IMR-90 (cell line): ENCODE data around the gene RPL14. TPM values are rescaled to one million over a fixed set of nuclear protein-coding genes. Genes with fewer than 3 reads are reported as not detected.

Experiments
- ATAC-seq: fragments of 200-7000 bp; cut with Tn5 transposase; 2 replicates; pipeline ENCODE4 v1.9.1; 2020; ENCODE audit warnings: low read depth, mild to moderate bottlenecking, moderate library complexity
- BruUV-seq: library from RNA; stranded (reverse); fragments of 400-500 nt; replicated peaks from 2 replicates; lab custom pipeline; 2021; lab: Mats Ljungman, UMichigan
- CTCF ChIA-PET: fragments of 300-600 bp; formaldehyde crosslinking; extraction: SDS; loops from one replicate; lab custom pipeline; 2021; ENCODE audit warnings: antibody characterized with exemption; lab: Yijun Ruan, JAX
- POLR2A ChIA-PET: fragments of 300-600 bp; sonication (Branson Sonifier 250); formaldehyde crosslinking; loops from one replicate; lab custom pipeline; 2022; ENCODE audit warnings: antibody characterized with exemption; ENCODE audit not compliant: unreplicated experiment; lab: Charles Lee
- DNase-seq: peaks from one replicate; pipeline ENCODE4 v3.0.0; 2013
- H2AFZ ChIP-seq: replicated peaks from 2 replicates; pipeline ENCODE3; 2013; ENCODE audit warnings: low read length, mild to moderate bottlenecking; ENCODE audit not compliant: poor library complexity
- H2AK5ac ChIP-seq: 2 replicates; pipeline ENCODE4 v1.6.1; 2013; ENCODE audit warnings: low read depth, low read length, inconsistent platforms
- H2AK9ac ChIP-seq: replicated peaks from 2 replicates; pipeline ENCODE3; 2013; ENCODE audit warnings: mild to moderate bottlenecking, low read depth, low read length, moderate library complexity; ENCODE audit not compliant: poor library complexity
- H2BK120ac ChIP-seq: 2 replicates; pipeline ENCODE4 v1.6.1; 2013; ENCODE audit warnings: low read depth, low read length, inconsistent platforms
- H2BK15ac ChIP-seq: 3 replicates; pipeline ENCODE4 v1.6.1; 2013; ENCODE audit warnings: low read depth, low read length, inconsistent platforms
- H2BK20ac ChIP-seq: 2 replicates; pipeline ENCODE4 v1.6.1; 2013; ENCODE audit warnings: low read depth, mild to moderate bottlenecking, inconsistent platforms, low read length, moderate library complexity
- H2BK5ac ChIP-seq: 2 replicates; pipeline ENCODE4 v1.6.1; 2013; ENCODE audit warnings: mild to moderate bottlenecking, low read depth, low read length, inconsistent platforms; ENCODE audit not compliant: poor library complexity, severe bottlenecking
- H3K14ac ChIP-seq: replicated peaks from 2 replicates; pipeline ENCODE4 v1.6.1; 2013; ENCODE audit warnings: low read depth, low read length, inconsistent platforms
- H3K18ac ChIP-seq: 2 replicates; pipeline ENCODE4 v1.6.1; 2013; ENCODE audit warnings: low read depth, low read length, control low read depth
- H3K23ac ChIP-seq: 2 replicates; pipeline ENCODE4 v1.6.1; 2013; ENCODE audit warnings: low read depth, low read length, inconsistent platforms
- H3K27ac ChIP-seq: 2 replicates; pipeline ENCODE4 v1.5.1; 2013; ENCODE audit warnings: mild to moderate bottlenecking, control low read depth, low read length; ENCODE audit not compliant: insufficient read depth
- H3K27me3 ChIP-seq: 2 replicates; pipeline ENCODE4 v1.6.1; 2013; ENCODE audit warnings: low read length; ENCODE audit not compliant: control insufficient read depth, insufficient read depth
- H3K36me3 ChIP-seq: 2 replicates; pipeline ENCODE4 v1.6.1; 2013; ENCODE audit warnings: low read length, mixed read lengths; ENCODE audit not compliant: control insufficient read depth, insufficient read depth
- H3K4ac ChIP-seq: 2 replicates; pipeline ENCODE4 v1.6.1; 2013; ENCODE audit warnings: low read depth, low read length, inconsistent platforms
- H3K4me1 ChIP-seq: 2 replicates; pipeline ENCODE4 v1.6.1; 2013; ENCODE audit warnings: low read length, mixed read lengths; ENCODE audit not compliant: control insufficient read depth, insufficient read depth
- H3K4me2 ChIP-seq: 2 replicates; pipeline ENCODE4 v1.6.1; 2013; ENCODE audit warnings: low read depth, mild to moderate bottlenecking, control low read depth, low read length, moderate library complexity
- H3K4me3 ChIP-seq: 2 replicates; pipeline ENCODE4 v1.5.1; 2013; ENCODE audit warnings: low read depth, mild to moderate bottlenecking, control low read depth, low read length, moderate library complexity; ENCODE audit not compliant: insufficient read depth
- H3K56ac ChIP-seq: 2 replicates; pipeline ENCODE4 v1.6.1; 2013; ENCODE audit warnings: low read length, inconsistent platforms; ENCODE audit not compliant: insufficient read depth; ENCODE audit errors: extremely low read depth
- H3K79me1 ChIP-seq, 2 experiments: 2 replicates each; pipeline ENCODE4 v1.6.1; 2013; ENCODE audit warnings: low read length in 2 of 2, inconsistent platforms in 1 of 2, low read depth in 1 of 2
- H3K9ac ChIP-seq: 2 replicates; pipeline ENCODE4 v1.6.1; 2013; ENCODE audit warnings: low read depth, low read length, control low read depth
- H3K9me1 ChIP-seq: 2 replicates; pipeline ENCODE4 v1.6.1; 2013; ENCODE audit warnings: low read length, inconsistent platforms; ENCODE audit not compliant: insufficient read depth
- H3K9me3 ChIP-seq: 2 replicates; pipeline ENCODE4 v1.6.1; 2013; ENCODE audit warnings: low read length; ENCODE audit not compliant: control insufficient read depth, insufficient read depth
- H4K20me1 ChIP-seq: 2 replicates; pipeline ENCODE4 v1.6.1; 2013; ENCODE audit warnings: low read length, inconsistent platforms; ENCODE audit not compliant: insufficient read depth
- H4K5ac ChIP-seq: 2 replicates; pipeline ENCODE4 v1.6.1; 2013; ENCODE audit warnings: mild to moderate bottlenecking, low read depth, low read length, control low read depth
- H4K8ac ChIP-seq, 2 experiments: 2 replicates each; pipeline ENCODE4 v1.6.1; 2013; ENCODE audit warnings: low read depth in 2 of 2, low read length in 2 of 2, control low read depth in 1 of 2, inconsistent platforms in 1 of 2
- H4K91ac ChIP-seq: 2 replicates; pipeline ENCODE4 v1.6.1; 2013; ENCODE audit warnings: low read depth, low read length, inconsistent platforms; ENCODE audit not compliant: insufficient read depth
- CHD1 ChIP-seq: IDR thresholded peaks from 2 replicates; pipeline ENCODE4 v1.6.1; 2012; ENCODE audit warnings: low read depth, low read length, improper control_type of control experiment
- FOS ChIP-seq: fragments of 150-350 bp; IDR thresholded peaks from 2 replicates; pipeline ENCODE4 v1.6.1; 2016; ENCODE audit warnings: low read depth, low read length
- MAFK ChIP-seq: IDR thresholded peaks from 2 replicates; pipeline ENCODE4 v1.6.1; 2012; ENCODE audit warnings: low read depth, low read length, improper control_type of control experiment
- MAZ ChIP-seq: IDR thresholded peaks from 2 replicates; pipeline ENCODE4 v1.6.1; 2012; ENCODE audit warnings: low read depth, mild to moderate bottlenecking, low read length, improper control_type of control experiment, moderate library complexity, borderline replicate concordance
- NFE2L2 ChIP-seq: fragments of 150-350 bp; IDR thresholded peaks from 2 replicates; pipeline ENCODE4 v1.6.1; 2016; ENCODE audit warnings: low read depth, mild to moderate bottlenecking, low read length
- POLR2A ChIP-seq: IDR thresholded peaks from 2 replicates; pipeline ENCODE4 v1.6.1; 2012; ENCODE audit warnings: mild to moderate bottlenecking, low read depth, low read length
- RAD21 ChIP-seq: IDR thresholded peaks from 2 replicates; pipeline ENCODE4 v1.6.1; 2012; ENCODE audit warnings: low read length, improper control_type of control experiment
- WGBS, 2 experiments: methylation state at CpG; one replicate each; pipeline versions ENCODE4 v1.1.5 to v1.1.7; 2013; ENCODE audit warnings: missing lambda C conversion rate in 2 of 2; ENCODE audit not compliant: insufficient read length in 1 of 2; ENCODE audit errors: extremely low coverage in 2 of 2; 5-methylcytosine and 5-hydroxymethylcytosine counted together
- dilution Hi-C: fragments of 300-500 bp; cut with HindIII; formaldehyde crosslinking; loops from one replicate; pipeline ENCODE4 v1.14.3; 2018; ENCODE audit warnings: low sequenced_read_pairs; ENCODE audit not compliant: unreplicated experiment
- in situ Hi-C: fragments of 300-500 bp; cut with MboI; formaldehyde crosslinking; loops from 3 replicates; pipeline ENCODE4 v1.14.3; 2019; ENCODE audit warnings: low sequenced_read_pairs, inconsistent platforms, mixed read lengths
- intact Hi-C: fragments of 100-400 bp; cut with micrococcal nuclease; formaldehyde crosslinking; loops from 2 replicates; pipeline ENCODE4 v1.10.0; 2022
- polyA plus RNA-seq, 3 experiments: library from polyadenylated mRNA; depleted of rRNA; stranded (reverse); fragments of >200 nt; gene quantifications; 2 replicates each; pipeline ENCODE4 v1.2.3, GENCODE V29; 2012; ENCODE audit warnings: low replicate concordance in 1 of 3
- total RNA-seq: library from RNA; depleted of rRNA; stranded (reverse); fragments of >200 nt; gene quantifications from 2 replicates; pipeline ENCODE4 v1.2.3, GENCODE V29; 2012

RPL14 gene
- total and polyA plus RNA-seq, 2 of the 4 experiments (the other 2 are of a cell fraction), result 142 to 492 TPM

GRCh38 chr3:40490916-40491315, 33.8 kb downstream of the RPL14 start:
- no peak overlapping the region for H2AFZ ChIP-seq
- H4K20me1 ChIP-seq, result no peaks in the 10 kb centered on the region
- H3K9ac ChIP-seq, result no peak overlapping the region
- no CpG with 5 or more reads among the region's 5 CpGs for WGBS, 2 experiments
- no peak overlapping the region for H2BK120ac ChIP-seq
- no TSS peak for BruUV-seq
- no peak overlapping the region for H3K18ac ChIP-seq
- no peak overlapping the region for H3K4me2 ChIP-seq
- no peak overlapping the region for H3K4me3 ChIP-seq
- dilution Hi-C loops, result no loop called here
- no peak; the same call in 1 of the 2 replicates for ATAC-seq
- H2BK20ac ChIP-seq, result no peak overlapping the region
- TF ChIP-seq FOS (no peak), NFE2L2 (no peak), RAD21 (no peak), MAFK (no peak), POLR2A (no peak), CHD1 (no peak), MAZ (no peak)
- no peak overlapping the region for H3K56ac ChIP-seq
- CTCF ChIA-PET, result no interaction called here
- H4K91ac ChIP-seq, result no peak overlapping the region
- peak; percentile 54 for DNase-seq
- no peak overlapping the region for H4K8ac ChIP-seq
- H3K27me3 ChIP-seq, result no peaks in the 10 kb centered on the region
- H3K23ac ChIP-seq, result no peak overlapping the region
- H3K4ac ChIP-seq, result no peak overlapping the region
- H2AK5ac ChIP-seq, result no peak overlapping the region
- no peak overlapping the region for H2AK9ac ChIP-seq
- H3K79me1 ChIP-seq, result no peaks in the 10 kb centered on the region
- H3K14ac ChIP-seq, result no peak overlapping the region
- no peaks in the 10 kb centered on the region for H3K4me1 ChIP-seq
- intact Hi-C loops, result no loop called here
- peaks cover 18% of the 10 kb centered on the region for H3K9me3 ChIP-seq
- H3K36me3 ChIP-seq, result peaks cover 17% of the 10 kb centered on the region
- POLR2A ChIA-PET, result no interaction called here
- H2BK5ac ChIP-seq, result no peak overlapping the region
- in situ Hi-C loops, result no loop called here
- no peak overlapping the region for H3K27ac ChIP-seq
- no peak overlapping the region for H4K5ac ChIP-seq
- no peaks in the 10 kb centered on the region for H3K9me1 ChIP-seq
- no peak overlapping the region for H2BK15ac ChIP-seq
